Daoy (cell line): Measurements from ENCODE around the gene FOXP2. TPM values are rescaled to one million over a fixed set of nuclear protein-coding genes. Genes with fewer than 3 reads are reported as not detected.
A peak's percentile ranks its signal among the peaks of the same experiment; 100 is the strongest.
"Not testable (repeated sequence)": the region's sequence is repeated elsewhere in the genome, so short reads cannot be mapped to it uniquely, and the experiment has no call there.

Source experiments
- DNase-seq: peaks from one replicate; pipeline ENCODE4 v3.0.0-alpha.2; 2015; ENCODE audit warnings: low read depth
- total RNA-seq: library from RNA; depleted of rRNA; stranded (reverse); fragments of >200 nt; shearing (Covaris generic); gene quantifications from 2 replicates; pipeline ENCODE4 v1.2.3, GENCODE V29; 2014; rRNA removed

The FOXP2 gene
- total RNA-seq: 0.09 and 1.7 TPM in 2 replicates

- DNase-seq: no peak
Measured at GRCh38 chr7:114414156-114415063, at the start of gene FOXP2. TSS of gene FOXP2 (plus strand) at chr7:114414815. CDS start at chr7:114426512, 11,697 bp downstream.

DNA sequence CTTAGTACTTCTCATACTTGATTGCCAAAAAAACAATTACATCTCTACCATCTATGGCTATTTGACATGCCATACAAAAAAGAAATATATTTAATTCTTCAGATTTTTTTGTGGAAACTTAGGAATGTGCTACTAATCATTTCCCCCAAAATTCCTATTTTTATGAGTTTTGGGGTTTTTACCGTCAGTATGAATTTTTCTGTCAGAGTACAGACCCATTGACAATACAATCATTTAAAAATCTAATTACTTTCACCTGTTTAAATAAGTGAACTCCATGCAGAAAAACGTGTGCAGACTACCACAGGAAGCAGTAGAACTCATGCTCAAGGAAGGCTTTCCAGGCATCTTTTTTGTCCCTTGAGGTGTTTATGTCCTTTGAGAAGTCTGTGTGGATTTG is 48.8 kb upstream of the FOXP2 start:
- DNase-seq: no peak

DNA sequence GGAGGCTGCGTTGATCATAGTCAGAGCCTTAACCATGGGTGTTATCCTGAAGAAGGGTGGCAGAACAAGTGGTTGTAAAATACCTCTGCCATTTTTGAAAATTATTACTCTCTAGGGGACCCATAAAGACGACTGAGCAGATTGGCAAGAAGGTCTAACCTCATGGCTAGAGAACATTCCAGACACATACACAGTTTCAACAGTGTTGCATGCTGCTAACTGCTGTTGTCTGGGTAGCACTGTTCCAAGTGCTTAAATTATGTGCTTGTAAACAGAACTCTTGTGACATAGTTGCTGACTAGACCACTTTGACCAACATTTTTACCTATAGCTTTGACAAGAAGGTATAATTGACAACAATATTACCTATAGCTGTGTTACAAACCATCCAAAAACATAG is 46.1 kb upstream of the FOXP2 start:
- no peak for DNase-seq

DNA sequence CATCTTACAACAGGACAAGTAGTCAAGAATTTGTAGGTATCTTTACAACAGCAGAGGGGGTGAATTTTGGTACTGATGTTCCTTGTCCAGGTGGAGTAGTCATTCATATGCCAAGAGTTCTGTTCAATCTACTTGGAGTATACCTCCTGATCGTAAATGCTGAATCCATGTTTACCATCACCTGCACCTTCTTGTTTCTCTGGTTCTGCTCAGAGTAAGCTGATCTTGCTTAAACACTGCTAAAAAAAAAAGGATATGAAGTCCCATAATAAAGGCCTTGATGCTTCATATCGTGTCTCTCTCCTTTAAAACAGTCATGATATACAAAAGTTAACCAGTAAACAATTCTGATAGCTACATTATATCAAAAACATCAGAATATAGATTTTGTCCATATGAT is 45.3 kb upstream of the FOXP2 start:
- DNase-seq: no peak

- DNase-seq: no peak
Measured at GRCh38 chr7:114372619-114373018, 42.0 kb upstream of the FOXP2 start.

DNA sequence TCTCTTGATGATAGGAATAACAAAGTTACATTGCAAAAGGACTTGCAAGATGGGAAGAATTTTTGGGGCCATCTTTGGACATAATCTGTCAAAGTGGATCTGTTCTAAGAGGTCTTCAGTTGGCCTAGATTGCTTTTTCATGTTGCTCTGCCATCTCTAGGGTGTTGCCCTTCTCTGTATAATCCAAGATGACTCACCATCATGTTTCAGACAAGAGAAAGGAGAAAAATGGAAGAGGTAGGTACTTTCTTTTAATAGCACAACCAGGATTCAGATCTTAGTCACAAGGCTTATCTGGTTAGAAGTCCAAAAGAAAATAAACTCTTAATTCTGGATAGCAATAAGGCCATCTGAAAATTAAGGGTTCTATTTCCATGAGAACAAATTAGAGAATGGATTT is 38.7 kb upstream of the FOXP2 start:
- DNase-seq: peak; percentile 17

DNA sequence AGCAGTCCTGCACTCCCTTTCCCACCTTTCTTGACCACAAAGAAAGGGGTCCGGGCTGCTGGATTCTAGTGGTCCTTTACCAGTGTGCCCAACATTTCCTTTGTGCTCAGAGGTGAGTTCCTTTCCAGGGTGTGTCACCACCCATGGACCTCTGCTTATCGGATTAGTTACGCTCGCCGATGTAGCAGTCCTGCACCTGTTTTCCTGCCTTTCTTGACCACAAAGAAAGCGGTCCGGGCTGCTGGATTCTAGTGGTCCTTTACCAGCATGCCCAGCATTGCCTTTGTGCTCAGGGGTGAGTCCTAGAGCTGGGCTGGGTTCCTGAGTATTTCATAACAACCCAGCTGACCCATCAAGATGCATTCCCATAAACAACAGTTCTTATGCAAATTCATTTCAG is 30.7 kb upstream of the FOXP2 start:
- not testable (repeated sequence) for DNase-seq

DNA sequence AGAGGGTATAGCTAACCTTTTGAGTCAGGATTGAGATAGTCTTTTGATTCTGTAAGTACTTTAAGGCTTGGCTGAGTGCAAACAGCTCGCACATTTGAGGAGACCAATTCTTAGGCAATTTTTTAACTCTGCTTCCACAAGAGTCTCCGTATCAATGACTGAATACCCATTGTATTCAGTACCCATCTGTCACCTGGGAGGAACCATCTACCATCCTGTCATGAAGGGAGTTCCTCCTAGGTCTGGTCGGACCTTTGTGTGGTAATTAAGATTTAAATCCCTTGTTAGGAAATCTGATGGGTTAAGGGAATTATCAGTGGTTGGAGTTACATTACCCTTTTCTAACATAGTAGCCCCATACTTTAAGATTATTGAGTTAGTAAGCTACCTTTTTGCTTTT is 30.3 kb upstream of the FOXP2 start:
- DNase-seq: not testable (repeated sequence)

DNA sequence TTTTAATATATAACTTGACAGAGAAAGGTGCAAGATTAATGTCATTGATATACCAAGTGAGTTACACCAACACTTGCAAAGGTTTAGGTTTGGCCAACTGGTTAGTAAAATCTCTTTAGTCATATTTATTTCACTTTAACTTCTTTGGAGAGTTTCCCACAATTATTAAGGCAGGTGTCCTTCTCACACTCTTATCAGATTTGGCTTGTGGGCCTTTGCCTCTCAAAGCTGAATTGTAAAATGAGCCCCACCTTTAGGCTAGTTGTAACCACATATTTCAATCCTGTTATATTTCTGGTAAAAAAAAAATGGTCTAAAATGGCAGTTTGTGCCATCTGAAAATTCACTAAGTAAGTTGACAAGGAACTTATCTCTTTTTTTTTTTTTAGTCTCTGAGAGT is 26.6 kb upstream of the FOXP2 start:
- no peak for DNase-seq

DNA sequence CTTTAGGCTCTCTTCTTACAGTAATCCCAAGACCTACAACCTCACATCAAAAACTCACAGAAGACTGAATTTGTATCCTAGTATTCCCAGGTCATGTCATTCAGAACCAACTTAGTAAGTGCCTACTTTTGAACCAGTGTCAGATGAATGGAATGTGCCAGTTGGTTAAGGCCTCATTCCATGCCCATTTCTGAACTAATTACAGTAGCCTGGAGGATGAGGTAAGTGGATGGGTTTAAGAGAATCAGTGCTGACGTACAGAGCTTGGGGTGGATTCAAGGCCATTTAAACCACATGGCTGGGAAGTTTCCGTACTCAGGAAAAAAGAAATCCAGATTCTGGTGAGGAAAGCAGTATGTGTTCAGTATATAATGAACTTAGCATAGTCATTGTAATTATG is 21.9 kb upstream of the FOXP2 start:
- DNase-seq: peak; percentile 83

DNA sequence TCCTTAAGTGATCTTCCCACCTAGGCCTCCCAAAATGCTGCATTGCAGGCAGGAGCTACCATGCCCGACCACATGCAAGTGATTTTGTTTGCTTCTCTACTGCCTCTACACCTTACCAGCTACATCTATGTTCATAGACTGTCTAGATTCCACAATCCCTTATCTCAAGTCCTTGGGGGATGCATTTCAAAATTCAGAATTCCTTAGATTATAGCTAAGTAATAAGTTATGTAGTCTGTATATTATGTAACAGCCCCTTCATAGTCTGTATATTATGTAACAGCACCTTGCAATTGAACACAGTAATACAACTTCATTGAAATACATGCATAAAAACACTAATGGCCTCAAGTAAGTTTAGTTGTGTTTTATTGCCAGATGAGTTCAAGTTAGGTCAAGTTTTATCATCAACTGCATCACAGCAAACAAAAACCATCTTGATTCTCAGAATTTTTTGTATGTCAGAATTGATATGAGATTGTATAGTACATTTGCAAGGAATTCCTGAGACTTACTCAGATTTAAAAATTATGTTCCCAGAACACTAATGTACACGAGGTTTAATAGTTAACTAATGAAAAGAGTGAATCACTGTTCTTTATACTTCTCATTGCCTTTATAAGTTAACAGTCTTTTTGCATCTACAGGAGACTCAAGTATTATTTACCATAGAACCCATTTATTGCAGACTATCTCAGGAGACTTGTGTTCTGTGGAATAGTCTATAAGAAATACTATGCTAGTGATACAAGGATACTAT is 11.6 kb upstream of the FOXP2 start:
- DNase-seq: no peak

GRCh38 chr7:114405427-114405826 is 9.2 kb upstream of the FOXP2 start:
- DNase-seq: no peak

DNA sequence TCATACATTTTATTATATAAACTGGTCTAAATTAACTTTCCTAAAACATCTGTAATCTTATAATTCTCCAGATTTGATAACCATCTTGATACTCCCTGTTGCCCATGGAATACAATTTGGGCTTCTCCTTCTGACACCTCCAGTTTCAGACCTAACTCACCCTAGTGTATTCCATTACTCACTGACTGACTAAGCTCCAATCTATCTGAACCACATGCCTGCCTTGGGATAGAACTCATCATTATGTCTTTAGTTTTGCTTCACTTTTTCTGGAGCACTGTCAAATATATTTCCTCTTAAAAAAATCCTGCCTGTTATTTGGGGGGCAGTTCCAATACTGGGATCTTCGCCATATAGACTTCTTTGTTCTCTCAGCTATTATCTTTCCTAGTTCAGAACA is 4.9 kb upstream of the FOXP2 start:
- peak; percentile 47 for DNase-seq

- no peak for DNase-seq
Measured at GRCh38 chr7:114412548-114412947, 2.1 kb upstream of the FOXP2 start.

DNA sequence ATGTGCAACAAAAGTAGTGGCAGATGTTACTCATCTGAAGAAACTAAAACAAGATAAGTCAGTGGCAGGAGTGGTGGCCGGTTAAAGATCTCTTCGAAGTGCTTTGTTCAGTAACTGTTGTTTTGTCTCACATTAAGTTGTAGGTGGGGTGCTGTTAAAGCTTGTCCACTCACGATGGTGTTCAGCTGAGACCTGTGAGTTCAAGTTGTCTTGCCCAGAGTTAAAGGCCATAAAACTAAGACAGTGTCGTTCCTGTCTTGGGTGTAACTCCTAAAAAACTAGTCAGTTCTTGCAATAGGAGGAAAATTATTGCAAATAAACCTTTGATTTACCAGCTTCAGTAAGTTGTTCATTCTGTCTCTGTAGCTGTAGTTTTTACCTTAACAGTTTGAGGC is 857 bp upstream of the FOXP2 start:
- DNase-seq: no peak

- DNase-seq: no peak
Measured at GRCh38 chr7:114415064-114415989, 712 bp downstream of the FOXP2 start.

DNA sequence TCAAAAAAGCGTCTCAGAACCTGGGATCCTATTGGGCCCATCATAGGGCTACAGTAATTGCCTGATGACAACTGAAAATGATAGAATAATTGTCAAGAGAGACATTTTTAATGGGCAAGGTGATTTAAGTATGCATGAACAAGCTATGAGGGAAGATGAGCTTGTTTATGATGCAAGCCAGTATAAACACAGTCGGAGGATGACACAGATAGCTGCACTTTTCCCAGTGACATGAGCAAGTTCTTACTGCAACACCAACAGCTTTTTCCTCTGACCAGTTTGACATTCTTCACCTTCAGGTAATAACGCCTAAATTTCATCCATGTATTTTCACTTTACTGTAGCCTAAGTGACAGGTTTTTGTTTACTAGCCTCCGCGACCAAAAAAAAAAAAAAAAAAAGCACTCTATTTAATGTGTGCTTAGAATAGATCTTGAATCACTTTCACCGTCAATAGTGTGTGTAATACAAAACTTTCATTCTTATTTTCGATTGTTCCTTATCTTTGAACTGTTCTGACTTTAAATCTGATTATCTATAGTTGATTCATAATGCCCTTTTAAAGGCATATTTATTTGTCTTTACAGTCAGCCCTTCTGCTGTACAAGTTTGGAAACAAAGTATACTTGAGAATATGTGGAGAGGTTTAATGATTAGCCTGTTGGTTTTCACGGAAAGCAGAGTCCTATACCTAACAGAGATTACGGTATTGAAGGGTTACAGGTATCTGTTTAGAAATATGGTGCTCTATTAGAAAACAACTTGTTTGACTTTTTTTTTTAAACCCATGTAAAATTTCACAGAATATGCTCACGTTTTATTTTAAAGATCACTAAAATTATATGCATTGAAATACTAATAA is 1.7 kb downstream of the FOXP2 start:
- no peak for DNase-seq

- DNase-seq: no peak
Measured at GRCh38 chr7:114417290-114417689, 2.7 kb downstream of the FOXP2 start.

- DNase-seq: no peak
Measured at GRCh38 chr7:114418117-114418516, 3.5 kb downstream of the FOXP2 start.

DNA sequence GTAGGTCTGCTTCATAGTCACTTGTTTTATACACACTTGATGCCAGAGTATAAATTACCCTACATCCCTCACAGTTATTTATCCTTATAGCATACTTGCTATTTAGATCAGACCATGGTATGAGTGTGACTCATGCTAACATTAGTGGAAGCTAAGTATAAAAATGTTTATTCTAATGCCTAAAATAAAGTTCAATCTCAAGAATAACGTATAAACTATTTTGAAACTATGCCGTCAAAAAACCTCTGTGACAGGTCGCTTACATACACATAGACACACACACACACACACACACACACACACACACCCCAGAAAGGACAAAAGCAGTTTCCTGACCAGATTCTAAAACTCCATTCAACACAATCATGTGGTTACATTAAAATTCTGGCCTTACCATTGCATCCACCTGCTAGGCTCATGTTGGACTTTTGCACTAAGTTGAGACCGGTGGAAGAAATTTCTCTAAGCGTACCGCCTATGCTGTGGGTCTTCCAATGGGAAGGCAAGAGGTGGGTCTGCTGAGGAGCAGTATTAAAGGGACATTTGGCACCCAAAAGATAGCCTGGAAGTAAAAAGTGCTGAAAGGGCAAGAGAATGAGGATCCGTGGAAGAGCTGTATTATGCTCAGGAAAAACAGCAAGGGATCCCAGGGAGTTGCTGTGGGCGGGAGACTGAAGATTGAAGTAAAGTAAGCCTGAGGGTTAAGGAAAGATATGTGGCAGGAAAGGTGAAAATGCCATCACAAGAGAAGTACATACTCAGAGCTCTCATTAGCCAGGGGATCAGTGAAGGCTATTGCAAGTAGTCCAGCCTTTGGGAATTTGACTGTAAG is 5.0 kb downstream of the FOXP2 start:
- no peak for DNase-seq
